ENCODE results near the gene SNAPC4.

GRCh38 chr9:136370037-136370436, 29.9 kb downstream of the SNAPC4 start:
- TF ChIP-seq CTCF (conservative IDR thresholded peaks at IDR 0.05; ENCODE audit: low read depth, low read length): no peak
- no peak for TF ChIP-seq EZH2 (IDR thresholded peaks at IDR 0.05; ENCODE audit: low read length, unreplicated experiment)
